Measurements from ENCODE around the gene MRPS34.

DNA sequence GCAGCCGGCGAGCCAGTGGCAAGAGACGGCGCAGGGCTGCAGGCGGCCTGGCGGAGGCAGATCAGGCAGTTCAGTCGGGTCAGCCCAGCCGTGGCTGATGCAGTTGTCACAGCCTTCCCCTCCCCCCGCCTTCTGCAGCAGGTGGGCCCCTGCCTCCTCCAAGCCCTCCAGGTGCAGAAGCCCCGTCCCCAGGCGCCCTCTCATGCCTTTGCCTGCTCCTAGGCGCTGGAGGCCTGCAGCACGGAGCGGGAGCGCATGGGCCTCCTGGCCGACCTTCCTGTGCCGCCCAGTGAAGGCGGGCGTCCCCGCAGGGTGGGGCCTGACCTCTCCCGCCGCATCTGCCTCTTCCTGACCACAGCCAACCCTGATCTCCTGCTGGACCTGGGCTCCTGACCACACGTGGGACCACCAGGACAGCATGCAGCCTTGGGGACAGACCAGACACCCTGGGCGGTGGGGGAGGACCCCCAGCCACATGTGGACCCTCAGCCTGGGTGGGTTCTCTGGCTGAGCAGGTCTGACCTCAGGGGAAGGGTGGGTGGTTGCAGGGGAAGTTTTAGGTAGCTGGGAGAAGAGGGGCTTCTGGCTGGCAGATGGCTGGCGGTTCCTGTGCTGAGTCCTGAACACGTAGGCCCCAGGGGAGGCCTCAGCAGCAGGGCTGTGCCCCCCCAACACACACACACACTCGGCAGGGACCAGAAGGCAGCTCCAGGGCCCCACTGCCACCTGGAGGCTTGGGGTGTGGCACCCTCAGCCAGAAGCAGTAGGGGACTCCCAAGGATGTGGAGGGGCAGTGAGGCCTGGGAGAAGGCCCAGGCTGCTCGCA is 3.1 kb upstream of the MRPS34 start:
- TF ChIP-seq EP300 (IDR thresholded peaks at IDR 0.05; ENCODE audit: low read length) (no peak), ZNF431 (CRISPR knock-in tag; IDR thresholded peaks at IDR 0.05) (no peak), FOXP1 (CRISPR knock-in tag; IDR thresholded peaks at IDR 0.05) (no peak), SREBF1 (IDR thresholded peaks at IDR 0.05; ENCODE audit: borderline replicate concordance, low read depth, low read length) (no peak)
- TF ChIP-seq, protein P1, sequence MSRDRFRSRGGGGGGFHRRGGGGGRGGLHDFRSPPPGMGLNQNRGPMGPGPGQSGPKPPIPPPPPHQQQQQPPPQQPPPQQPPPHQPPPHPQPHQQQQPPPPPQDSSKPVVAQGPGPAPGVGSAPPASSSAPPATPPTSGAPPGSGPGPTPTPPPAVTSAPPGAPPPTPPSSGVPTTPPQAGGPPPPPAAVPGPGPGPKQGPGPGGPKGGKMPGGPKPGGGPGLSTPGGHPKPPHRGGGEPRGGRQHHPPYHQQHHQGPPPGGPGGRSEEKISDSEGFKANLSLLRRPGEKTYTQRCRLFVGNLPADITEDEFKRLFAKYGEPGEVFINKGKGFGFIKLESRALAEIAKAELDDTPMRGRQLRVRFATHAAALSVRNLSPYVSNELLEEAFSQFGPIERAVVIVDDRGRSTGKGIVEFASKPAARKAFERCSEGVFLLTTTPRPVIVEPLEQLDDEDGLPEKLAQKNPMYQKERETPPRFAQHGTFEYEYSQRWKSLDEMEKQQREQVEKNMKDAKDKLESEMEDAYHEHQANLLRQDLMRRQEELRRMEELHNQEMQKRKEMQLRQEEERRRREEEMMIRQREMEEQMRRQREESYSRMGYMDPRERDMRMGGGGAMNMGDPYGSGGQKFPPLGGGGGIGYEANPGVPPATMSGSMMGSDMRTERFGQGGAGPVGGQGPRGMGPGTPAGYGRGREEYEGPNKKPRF (IDR thresholded peaks at IDR 0.05; ENCODE audit: low read depth, low read length): no peak
- TF ChIP-seq, protein P2, sequence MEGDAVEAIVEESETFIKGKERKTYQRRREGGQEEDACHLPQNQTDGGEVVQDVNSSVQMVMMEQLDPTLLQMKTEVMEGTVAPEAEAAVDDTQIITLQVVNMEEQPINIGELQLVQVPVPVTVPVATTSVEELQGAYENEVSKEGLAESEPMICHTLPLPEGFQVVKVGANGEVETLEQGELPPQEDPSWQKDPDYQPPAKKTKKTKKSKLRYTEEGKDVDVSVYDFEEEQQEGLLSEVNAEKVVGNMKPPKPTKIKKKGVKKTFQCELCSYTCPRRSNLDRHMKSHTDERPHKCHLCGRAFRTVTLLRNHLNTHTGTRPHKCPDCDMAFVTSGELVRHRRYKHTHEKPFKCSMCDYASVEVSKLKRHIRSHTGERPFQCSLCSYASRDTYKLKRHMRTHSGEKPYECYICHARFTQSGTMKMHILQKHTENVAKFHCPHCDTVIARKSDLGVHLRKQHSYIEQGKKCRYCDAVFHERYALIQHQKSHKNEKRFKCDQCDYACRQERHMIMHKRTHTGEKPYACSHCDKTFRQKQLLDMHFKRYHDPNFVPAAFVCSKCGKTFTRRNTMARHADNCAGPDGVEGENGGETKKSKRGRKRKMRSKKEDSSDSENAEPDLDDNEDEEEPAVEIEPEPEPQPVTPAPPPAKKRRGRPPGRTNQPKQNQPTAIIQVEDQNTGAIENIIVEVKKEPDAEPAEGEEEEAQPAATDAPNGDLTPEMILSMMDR (IDR thresholded peaks at IDR 0.05 in 2 of 3, conservative IDR thresholded peaks at IDR 0.05 in 1 of 3; ENCODE audit: insufficient read depth in 2 of 3, low read depth in 1 of 3, low read length in 3 of 3): no peak
